Stimulated activated CD8-positive, alpha-beta memory T cell treated with anti-CD3 and anti-CD28 coated beads, Interleukin-4, amount 100 ng/mL, for 48 hours (primary cell): ENCODE results near the gene ITPKC.
"Not testable (repeated sequence)": the region's sequence is repeated elsewhere in the genome, so short reads cannot be mapped to it uniquely, and the experiment has no call there.

Source experiments
- DNase-seq: peaks from one replicate; pipeline ENCODE4 v3.0.0-alpha.2; 2020

ITPKC gene

GRCh38 chr19:40717880-40718773, 1.2 kb downstream of the ITPKC start:
- DNase-seq: no peak

- peak; percentile 36 for DNase-seq
Observed at GRCh38 chr19:40718774-40719391, 2.0 kb downstream of the ITPKC start.

GRCh38 chr19:40719414-40719894, 2.5 kb downstream of the ITPKC start:
- DNase-seq: no peak

GRCh38 chr19:40721140-40721486, 4.2 kb downstream of the ITPKC start:
- no peak for DNase-seq

GRCh38 chr19:40721936-40722661, 5.2 kb downstream of the ITPKC start:
- no peak for DNase-seq

GRCh38 chr19:40723661-40724254, 6.8 kb downstream of the ITPKC start:
- DNase-seq: no peak

- no peak for DNase-seq
Observed at GRCh38 chr19:40724315-40724714, 7.4 kb downstream of the ITPKC start.

- peak; percentile 36 for DNase-seq
Observed at GRCh38 chr19:40724855-40725254, 7.9 kb downstream of the ITPKC start.

- DNase-seq: no peak
Observed at GRCh38 chr19:40726279-40726678, 9.4 kb downstream of the ITPKC start.

- DNase-seq: not testable (repeated sequence)
Observed at GRCh38 chr19:40730065-40730464, 13.2 kb downstream of the ITPKC start.

- not testable (repeated sequence) for DNase-seq
Observed at GRCh38 chr19:40732304-40732703, 15.4 kb downstream of the ITPKC start.

GRCh38 chr19:40733149-40733548, 16.2 kb downstream of the ITPKC start:
- DNase-seq: no peak

- DNase-seq: no peak
Observed at GRCh38 chr19:40735013-40735771, 18.3 kb downstream of the ITPKC start.

GRCh38 chr19:40736661-40737060, 19.7 kb downstream of the ITPKC start:
- DNase-seq: no peak

GRCh38 chr19:40737102-40737644, 20.3 kb downstream of the ITPKC start:
- DNase-seq: no peak

- no peak for DNase-seq
Observed at GRCh38 chr19:40739030-40739839, 22.3 kb downstream of the ITPKC start.

GRCh38 chr19:40739871-40740703, 23.2 kb downstream of the ITPKC start:
- no peak for DNase-seq

GRCh38 chr19:40740747-40741146, 23.8 kb downstream of the ITPKC start:
- DNase-seq: no peak

- DNase-seq: no peak
Observed at GRCh38 chr19:40741527-40742390, 24.8 kb downstream of the ITPKC start.
